DMS53 (cell line): Measurements from ENCODE around the gene FBXW12.

Experiments
- DNase-seq: peaks from one replicate; lab custom pipeline; 2025; lab: John Stamatoyannopoulos, UW

FBXW12 gene

DNA sequence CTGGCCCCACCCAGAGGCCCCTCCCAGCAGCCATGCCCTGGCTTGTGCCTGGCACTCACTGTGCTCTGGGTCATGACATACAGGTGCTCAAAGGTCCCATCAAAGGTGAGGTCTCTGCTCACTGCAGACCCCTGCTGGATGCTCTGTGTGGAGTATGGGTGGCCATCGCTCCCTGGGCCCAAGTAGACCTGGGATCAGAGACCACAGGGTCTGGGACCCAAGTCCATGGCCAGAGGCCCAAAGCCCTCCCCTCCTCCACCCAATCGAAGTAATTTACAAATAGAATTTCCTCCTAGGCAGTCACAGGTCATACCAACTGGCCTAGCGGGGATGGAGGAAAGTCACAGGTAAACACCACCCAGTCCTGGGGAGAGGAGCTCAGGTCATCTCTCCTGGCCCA is 50.3 kb downstream of the FBXW12 start:
- DNase-seq = no peak

DNA sequence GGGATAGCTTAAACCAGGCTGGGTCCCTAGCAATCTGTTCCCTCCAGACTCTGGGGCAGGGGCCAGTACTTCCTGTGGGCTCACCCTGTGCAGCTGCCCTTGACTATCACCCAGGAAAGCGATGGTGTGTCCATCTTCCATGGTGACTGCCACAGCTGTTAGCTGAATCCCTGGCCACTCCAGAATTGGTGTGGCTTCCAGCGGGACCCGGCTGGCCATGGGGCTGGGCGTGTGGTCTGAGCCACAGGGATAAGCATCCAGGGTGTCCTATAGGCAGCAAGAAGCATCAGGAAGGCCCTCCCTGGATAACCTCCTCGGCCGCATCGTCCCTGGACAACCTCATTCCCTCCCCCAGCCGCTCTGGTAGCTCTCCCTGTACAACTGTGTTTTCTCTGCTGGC is 50.7 kb downstream of the FBXW12 start:
- no peak for DNase-seq

DNA sequence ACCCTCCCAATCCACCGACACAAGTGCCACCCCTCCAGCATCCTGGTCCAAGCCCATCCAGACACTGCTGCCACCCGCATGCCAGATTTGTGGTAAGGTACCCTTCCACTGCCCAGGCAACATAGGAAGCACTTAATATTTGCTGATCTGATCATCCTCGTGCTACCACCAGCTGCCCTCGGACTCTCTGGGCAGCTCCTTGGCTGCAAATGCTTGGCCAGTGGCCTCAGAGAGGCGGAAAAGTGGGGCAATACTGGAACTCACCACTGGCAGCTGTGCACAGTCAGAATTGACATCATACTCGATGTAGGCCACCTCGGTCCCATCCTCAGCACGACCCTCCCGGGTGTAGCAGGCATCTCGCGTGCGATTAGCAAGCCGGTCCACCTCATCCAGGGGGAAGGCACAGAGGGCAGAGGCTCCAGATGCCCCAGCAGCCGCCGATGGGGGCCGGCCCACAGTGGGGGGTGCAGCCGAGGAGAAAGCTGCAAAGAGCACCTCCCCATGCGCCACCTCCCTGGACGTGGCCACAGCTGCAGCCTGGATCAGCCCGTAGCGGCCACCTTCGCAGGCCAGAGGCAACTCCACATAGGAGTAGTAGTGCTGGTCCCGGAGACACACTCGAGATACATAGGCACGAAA is 51.3 kb downstream of the FBXW12 start:
- DNase-seq = no peak

- no peak for DNase-seq
These were observed 52.1 kb downstream of the FBXW12 start for GRCh38 chr3:48423883-48424695.

DNA sequence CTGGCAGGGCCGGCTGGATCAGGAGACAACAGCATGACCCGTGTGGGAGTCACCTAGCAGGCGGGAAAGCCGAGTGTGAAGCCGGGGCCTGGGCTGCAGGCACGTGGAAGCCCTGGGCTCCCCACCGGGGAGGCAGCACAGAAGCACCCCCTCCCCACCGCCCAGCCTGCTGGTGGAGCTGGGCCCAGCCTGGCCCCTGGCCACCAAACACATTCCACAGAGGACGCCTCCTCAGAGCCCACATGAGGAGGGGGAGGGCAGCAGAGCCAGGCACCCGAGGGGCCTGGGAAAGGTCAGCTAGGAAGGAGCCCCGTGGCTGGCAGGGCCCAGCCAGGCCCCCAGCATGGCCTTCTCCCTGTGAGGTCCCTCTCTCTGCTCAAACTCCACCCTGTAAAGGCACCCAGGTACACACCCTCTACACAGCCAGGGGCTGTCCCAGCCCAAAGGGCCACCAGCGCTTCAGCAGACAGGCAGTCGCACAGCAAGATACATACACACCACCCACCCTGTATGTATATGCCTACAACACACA is 53.3 kb downstream of the FBXW12 start:
- DNase-seq = no peak

DNA sequence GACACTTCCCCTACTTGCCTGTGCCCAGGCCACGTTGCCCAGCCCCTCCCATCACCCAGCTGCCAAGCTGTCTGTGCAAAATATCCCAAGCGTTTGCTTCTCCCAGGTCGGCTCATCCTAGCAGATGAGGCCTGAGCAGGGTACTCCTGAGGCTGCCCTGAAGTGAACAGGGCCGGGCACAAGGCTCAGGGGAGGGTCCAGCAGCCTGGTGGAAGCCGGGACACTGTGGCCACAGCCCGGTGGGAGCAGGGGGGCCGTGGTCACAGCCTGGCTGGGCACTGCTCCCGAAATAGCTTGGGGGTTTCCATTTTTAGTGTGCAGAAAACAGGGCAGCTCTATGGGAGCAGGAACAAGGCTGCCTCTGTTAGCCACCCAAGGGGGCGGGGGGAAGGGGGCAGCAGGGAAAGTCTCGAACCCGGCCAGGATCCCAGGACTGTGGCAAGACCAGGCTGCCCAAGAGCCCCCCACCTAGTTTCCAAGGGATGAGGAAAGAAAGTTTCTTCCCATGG is 54.4 kb downstream of the FBXW12 start:
- DNase-seq = no peak

DNA sequence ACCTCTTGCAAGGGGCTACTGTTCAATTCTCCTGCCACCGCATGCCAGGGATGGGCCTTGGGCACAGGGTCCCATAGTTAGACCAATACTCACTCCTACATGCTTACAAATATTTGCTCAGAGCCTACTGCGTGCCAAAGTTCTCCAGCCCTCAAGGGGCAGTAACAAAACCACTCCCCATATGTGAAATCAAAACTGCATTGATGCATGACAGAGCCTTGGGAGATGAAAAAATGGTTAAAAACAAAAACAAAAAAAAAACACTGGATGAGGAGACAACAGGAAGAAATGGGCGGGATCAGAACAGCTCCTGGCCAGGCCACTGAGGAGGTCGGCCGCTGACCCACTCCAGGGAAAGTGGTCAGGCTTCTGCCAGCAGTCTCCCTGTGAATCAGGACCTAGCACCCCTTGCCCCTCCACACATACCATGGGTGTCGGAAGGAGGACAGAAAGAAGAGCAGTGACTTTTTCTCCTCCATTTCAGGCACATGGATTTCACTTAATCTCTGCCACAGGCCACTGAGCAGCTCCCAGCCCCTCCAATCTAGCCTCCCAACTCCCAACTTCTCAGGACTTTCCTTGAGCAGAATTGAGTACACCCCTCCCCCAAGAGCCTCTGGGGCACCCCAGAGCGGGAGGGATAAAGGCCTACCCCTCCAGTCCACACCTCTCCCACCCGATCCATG is 55.1 kb downstream of the FBXW12 start:
- peak; percentile 7 for DNase-seq

- no peak for DNase-seq
These were observed 55.6 kb downstream of the FBXW12 start for GRCh38 chr3:48427630-48427962.

GRCh38 chr3:48428088-48428571 is 56.1 kb downstream of the FBXW12 start:
- no peak for DNase-seq

GRCh38 chr3:48428572-48429316 is 56.7 kb downstream of the FBXW12 start:
- peak; percentile 65 for DNase-seq

GRCh38 chr3:48429317-48429959 is 57.4 kb downstream of the FBXW12 start:
- peak; percentile 74 for DNase-seq

DNA sequence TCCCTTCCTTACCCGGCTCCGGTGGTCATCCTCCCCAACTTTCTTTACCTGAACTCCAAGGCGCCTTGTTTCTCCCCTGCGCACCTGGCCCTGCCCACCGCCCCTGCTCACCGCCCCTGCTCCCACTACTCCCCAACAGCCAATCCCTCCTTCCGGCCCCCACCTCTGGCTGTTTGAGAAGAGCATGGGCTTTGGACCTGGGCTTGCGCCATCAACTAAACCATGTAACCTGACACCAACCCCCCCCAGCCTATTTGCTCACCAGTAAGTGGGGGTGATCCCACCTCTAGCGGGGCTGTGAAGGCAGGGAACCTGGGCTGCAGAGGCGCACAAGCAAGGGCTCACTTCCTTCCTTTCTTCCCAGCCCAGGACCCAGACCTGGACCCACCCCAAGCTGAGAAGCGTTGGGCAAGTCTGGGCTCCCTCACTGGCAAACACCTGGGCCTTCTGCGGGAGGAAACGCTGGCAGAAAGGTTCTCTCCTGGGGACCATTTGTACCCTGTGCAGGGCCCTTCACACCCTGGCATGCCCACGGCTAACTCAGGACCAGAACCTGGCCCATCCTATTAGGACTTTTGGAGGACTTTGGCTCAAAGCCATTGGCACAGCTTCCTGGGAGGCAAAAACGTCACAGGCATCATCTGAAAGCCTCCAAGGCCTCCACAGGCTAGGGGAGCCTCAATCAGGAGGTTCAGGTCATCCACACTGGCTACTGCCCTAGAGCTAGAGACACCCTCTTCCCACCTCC is 58.1 kb downstream of the FBXW12 start, which contains the start of gene PLXNB1:
PLXNB1 (minus strand) TSS at position 127 of the 748 bp plus-strand sequence. CDS start 5,475 bp downstream, outside the sequence.
- peak; percentile 67 for DNase-seq

- no peak for DNase-seq
These were observed 58.7 kb downstream of the FBXW12 start for GRCh38 chr3:48430708-48431101.

- DNase-seq = no peak
These were observed 59.4 kb downstream of the FBXW12 start for GRCh38 chr3:48431224-48432029.

- DNase-seq = no peak
These were observed 60.7 kb downstream of the FBXW12 start for GRCh38 chr3:48432411-48433371.

GRCh38 chr3:48433472-48434118 is 61.6 kb downstream of the FBXW12 start:
- no peak for DNase-seq

- DNase-seq = no peak
These were observed 62.7 kb downstream of the FBXW12 start for GRCh38 chr3:48434591-48435222.
